Measurements from ENCODE around the gene C1orf53.

The C1orf53 gene

GRCh38 chr1:197908716-197909220 lies 6.3 kb downstream of the C1orf53 start:
- FAIRE-seq: no peak

GRCh38 chr1:197909384-197909783 lies 7.0 kb downstream of the C1orf53 start:
- no peak for FAIRE-seq

- no peak for FAIRE-seq
Observed at GRCh38 chr1:197910120-197910991, 7.9 kb downstream of the C1orf53 start.

GRCh38 chr1:197911111-197911856 lies 8.9 kb downstream of the C1orf53 start:
- FAIRE-seq: no peak

DNA sequence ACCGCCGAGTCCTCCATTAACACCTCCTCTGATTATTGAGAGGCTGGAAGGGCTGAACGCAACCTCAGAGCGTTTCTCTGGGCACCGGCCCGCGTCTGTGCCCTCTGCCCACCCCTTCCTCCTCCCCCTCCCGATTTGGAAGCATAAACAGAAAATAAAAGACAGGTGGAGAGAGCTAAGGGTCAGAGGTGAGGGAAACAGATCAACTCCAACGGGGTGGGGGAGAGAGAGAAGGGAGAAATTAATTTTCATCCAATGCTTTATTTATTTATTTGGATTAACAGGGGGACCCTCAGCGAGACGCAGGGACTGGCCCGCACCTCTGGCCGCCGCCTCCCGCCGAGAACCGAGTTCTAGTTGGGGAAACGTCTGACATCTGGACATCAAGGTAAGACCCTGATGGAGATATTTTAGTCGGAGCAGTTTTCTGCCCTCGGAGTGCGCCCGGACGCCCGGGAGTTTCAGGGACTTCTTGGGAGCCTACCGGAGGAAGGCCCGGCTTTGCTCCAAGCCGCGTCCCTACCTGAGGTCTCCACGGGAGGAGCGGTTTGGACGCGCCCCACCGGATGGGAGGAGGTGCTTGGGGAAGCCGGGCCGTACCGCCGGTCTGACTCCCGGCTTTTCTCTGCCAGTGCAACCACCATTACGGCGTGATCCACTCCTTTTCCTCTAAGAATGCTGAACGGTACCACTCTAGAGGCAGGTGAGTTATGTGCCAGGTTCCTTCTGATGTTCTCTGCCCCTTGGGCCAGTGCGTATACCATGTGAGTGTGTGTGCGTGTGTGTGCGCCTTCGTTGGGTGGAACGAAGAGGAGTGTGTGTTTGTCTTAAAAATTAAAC lies 9.6 kb downstream of the C1orf53 start:
- FAIRE-seq: no peak

GRCh38 chr1:197912739-197913494 lies 10.5 kb downstream of the C1orf53 start:
- FAIRE-seq: no peak

GRCh38 chr1:197913495-197914276 lies 11.3 kb downstream of the C1orf53 start:
- no peak for FAIRE-seq

DNA sequence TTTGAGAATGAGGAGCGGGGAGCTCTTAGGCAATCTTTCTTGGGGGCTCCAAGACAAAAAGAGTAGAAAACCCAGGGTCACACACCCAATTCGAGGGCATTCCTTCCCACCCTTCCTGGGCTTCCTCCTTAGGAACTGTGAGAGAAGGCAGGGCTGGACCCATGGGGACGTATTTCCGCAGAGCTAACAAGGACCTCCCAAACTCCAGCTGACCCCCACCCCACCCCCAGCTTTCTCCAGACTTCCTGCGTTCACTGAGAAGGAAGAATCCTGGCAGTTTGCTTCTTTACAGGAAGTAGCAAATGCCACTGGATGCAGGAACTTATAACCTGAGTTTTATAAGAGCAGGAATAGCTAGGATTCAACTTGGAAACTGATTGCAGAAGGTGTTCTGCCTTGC lies 12.1 kb downstream of the C1orf53 start:
- no peak for FAIRE-seq

DNA sequence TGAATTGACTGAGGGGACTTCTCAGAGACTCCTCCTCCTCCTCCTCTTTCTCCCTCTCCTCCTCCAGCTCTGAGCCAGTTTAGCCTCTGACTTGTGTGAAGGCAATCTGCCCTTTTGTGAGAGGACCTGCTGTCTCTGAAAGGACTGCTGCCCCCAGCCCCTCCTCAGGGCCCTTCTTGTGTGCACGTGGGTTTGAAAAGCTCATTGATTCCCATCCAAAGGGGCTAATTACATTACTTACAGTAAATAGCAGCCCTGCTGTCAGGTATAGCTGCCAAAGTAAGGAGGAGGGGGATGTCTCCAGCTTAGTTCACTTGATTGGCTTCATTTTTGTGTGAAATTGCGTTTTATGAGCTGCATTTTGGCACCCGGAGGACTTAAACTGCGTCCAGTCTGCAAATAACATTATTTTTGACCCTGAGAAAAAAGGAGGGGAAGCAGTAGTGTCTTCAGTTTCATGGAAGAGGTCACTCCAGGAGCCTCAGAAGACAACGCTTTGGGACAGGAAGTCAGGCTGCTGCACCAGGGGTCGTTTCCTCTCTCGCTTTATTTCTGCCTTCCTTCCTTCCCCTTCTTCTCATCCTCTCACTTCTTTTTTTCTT lies 12.9 kb downstream of the C1orf53 start:
- FAIRE-seq: no peak

DNA sequence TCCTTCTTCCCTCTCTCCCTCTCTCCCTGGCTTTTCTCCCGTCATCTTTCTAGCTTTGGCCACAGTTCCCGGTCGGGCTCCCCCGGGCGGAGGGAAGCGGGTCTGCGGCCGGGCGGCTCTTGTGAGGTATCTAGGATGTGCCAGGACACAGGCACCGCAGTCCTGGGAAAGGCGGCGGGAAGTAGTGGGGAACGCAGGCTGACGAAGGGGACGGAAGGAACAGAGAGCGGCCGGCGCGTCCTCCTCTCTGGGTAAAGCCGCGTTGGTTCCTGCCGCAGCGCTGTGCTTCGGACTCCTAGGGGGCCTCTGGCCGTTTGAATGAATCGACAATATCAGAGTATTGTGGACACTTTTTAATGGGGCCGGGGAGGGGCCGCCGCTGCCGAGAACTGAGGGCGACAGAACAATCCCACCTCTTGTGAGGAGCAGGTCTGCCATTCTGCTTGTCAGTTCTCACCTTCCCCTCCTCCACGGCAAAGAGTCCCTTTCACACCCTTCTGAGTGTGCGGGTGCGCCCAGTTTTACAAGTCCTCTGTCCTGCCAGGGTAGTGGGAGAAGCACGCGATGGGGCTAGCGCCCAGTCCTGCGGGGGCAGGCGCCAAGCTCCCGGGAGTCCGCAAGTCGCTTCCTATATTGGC lies 13.6 kb downstream of the C1orf53 start:
- FAIRE-seq: no peak

DNA sequence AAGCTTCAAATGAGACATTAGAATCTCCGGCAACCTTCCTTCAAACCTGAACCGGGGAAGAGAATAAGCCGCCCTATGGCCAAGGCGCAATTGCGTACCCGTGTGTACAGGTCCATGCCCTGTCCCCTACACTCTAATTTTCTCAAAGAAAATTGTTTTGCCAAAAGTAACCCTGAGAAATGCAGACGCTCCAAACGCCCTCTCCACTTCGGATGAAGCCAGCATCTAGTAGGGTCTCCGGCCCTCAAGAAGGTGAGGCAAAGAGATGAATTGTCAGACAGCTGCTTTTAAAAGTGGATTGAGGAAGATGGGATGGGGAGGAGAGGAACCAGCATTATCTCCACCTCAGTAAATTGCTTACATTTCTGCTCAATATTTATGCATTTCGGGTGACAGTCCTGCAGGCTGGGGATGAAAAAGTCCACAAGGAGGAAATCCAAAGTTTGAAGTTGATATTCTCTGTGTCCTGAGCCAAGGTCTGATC lies 14.1 kb downstream of the C1orf53 start:
- no peak for FAIRE-seq

- no peak for FAIRE-seq
Observed at GRCh38 chr1:197917805-197918651, 15.6 kb downstream of the C1orf53 start.

DNA sequence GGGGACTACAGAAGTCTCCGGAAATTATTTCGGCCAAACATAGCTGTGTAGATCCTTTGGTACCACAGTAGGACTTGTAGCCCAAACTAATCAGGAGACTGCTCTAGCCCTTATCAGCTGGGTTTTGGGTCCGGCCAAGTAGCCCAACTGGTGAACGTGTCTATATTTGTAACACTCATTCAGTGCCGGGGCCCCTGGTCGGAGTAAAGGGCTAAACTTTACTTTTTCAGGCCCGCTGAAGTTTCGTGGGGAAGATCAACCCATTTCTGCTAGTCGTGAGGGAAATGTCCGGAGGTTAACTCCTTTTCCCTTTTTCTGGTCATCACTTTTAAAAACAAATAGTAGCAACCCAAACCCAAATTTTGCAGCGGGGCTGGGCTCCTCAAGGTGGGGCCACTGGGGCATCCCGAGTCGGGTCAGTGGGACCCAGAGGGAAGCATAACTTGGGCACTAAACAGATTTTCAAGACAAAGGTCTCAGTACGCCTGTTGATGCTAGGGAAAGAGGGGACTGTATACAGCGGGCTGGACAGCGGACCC lies 16.4 kb downstream of the C1orf53 start:
- no peak for FAIRE-seq

DNA sequence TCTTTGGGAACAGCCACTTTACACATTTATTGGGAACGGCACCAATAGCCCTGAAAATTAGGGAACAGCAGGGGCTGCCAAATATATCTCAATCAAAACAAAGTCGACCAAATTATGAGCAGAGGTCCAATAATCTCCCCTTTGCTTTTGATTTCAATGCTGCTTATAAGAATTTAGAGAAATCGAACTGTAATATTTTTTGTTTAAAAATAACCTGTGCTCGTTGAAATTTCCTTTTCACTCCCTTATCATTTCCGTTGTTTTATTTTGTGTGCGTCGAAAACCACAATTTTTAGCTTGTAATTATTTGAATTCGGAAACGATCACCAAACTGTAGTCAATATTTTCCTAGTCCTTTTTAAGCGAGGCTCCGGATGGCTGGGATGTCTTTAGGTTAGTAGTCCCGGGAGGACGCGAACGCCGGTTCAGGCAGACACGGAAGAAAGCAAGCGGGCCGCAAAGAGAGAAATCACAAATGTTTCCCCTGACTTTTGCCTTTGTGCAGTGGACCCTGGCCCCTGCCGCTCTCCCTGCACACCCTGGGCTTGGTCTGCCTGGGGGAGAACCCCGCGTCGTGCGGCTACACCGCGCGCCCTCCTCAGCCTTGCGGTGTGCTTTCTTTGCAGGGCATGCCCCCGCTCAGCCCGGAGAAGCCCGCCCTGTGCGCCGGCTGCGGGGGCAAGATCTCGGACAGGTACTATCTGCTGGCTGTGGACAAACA lies 17.1 kb downstream of the C1orf53 start:
- FAIRE-seq: no peak

- no peak for FAIRE-seq
Observed at GRCh38 chr1:197920067-197920396, 17.6 kb downstream of the C1orf53 start.

- no peak for FAIRE-seq
Observed at GRCh38 chr1:197920414-197921117, 18.1 kb downstream of the C1orf53 start.

DNA sequence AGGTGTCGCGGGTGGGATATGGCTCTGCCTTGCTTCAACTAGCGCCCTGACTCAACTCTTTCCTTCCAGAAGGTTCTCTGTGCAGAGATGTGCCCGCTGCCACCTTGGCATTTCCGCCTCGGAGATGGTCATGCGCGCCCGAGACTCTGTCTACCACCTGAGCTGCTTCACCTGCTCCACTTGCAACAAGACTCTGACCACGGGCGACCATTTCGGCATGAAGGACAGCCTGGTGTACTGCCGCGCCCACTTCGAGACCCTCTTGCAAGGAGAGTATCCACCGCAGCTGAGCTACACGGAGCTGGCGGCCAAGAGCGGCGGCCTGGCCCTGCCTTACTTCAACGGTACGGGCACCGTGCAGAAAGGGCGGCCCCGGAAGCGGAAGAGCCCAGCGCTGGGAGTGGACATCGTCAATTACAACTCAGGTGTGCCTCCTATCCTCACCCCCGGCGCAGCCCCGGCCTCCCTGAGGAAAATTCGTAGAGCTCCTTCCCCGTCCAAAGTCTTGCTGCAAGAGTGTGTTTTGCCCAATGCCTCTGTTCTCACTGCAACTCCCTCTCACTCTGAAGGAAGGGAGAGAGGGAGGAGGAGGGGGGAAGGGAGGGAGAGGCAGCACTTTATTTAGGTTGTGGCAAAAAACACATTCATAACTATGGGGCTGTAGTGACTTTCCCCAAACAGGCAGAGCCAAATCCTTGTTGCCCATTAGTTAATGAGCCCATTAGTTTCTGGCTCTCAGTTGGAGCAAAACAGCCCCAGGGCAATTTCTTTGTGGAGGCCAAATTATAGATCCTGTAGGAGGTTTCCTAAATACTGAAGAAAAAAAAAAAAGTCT lies 19.0 kb downstream of the C1orf53 start:
- FAIRE-seq: no peak

Data from islet of Langerhans (tissue), 1 donor.